Gastrocnemius medialis (tissue), 4 donors: ENCODE measurements around the gene TWIST2.

ENCODE experiments used
- CTCF ChIP-seq, 5 experiments: fragments of 450-650 bp in 3 of 5; fragments of 200-600 bp in 2 of 5; sonication (generic) in 2 of 5; IDR thresholded peaks in 4 of 5; conservative IDR thresholded peaks in 1 of 5; 1 replicate in 4 of 5; 2 replicates in 1 of 5; pipeline ENCODE4 v1.5.1; 2016 to 2019; ENCODE audit warnings: antibody characterized with exemption in 5 of 5, mild to moderate bottlenecking in 3 of 5, moderate library complexity in 3 of 5
- POLR2A ChIP-seq, 2 donors: fragments of 450-650 bp; IDR thresholded peaks; one replicate each; pipeline ENCODE4 v1.6.1; 2017; ENCODE audit warnings: antibody characterized with exemption in 2 of 2, mild to moderate bottlenecking in 2 of 2, moderate library complexity in 2 of 2

GRCh38 chr2:238908960-238909951 is 61.4 kb downstream of the TWIST2 start:
- no peak for TF ChIP-seq CTCF (IDR thresholded peaks at IDR 0.05 in 4 of 5, conservative IDR thresholded peaks at IDR 0.05 in 1 of 5)
- TF ChIP-seq POLR2A (IDR thresholded peaks at IDR 0.05): no peak
